Measurements from ENCODE around the gene NSRP1.

Gene NSRP1

DNA sequence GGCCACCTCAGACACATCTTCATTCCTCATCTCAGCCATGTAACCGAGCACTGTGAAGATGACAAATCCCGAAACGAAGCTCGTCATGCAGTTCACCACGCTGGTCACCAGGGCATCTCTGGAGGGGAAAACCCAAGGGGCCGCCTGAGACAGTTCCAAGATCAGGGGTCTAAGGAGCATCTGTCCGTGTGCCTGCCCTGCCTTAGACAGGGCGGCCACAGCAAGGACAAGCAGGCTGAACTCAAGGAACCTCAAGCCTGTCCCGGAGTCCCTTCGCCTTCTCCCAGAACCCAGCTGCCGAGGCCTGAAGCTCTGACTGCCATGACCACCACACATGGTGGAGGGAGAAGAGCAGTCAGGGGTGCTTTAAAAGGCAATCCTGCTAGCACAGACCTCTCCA is 96.1 kb downstream of the NSRP1 start:
- FAIRE-seq (no peak), DNase-seq (ENCODE audit: insufficient read length, low spot score) (no peak)

DNA sequence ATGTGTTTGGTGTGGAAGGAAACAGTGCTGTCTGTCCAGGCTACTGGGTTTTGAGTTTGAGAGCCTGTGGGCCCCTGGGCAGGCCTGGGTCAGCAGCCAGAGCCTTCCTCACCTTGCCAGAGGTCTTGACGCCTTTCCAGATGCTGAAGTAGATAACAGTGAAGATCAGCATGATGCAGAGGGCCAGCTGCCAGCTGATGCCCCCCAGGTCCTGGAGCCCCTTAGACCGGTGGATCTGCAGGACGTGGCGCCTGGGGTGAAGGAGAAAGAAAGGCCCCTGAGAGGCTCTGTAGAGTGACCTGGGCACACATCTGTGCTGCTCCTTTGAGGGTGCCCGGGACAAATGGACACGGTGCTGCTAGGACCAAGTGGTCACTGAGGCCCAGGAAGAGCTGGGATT is 100.4 kb downstream of the NSRP1 start:
- no peak for FAIRE-seq
- DNase-seq (ENCODE audit: insufficient read length, low spot score): no peak
- TF ChIP-seq POLR2A (IDR thresholded peaks at IDR 0.05; ENCODE audit: low read depth, low read length): no peak

More for the DNA sequence above, 96.1 kb downstream of the NSRP1 start:
- no peak for TF ChIP-seq POLR2A (IDR thresholded peaks at IDR 0.05; ENCODE audit: low read depth, low read length)

DNA sequence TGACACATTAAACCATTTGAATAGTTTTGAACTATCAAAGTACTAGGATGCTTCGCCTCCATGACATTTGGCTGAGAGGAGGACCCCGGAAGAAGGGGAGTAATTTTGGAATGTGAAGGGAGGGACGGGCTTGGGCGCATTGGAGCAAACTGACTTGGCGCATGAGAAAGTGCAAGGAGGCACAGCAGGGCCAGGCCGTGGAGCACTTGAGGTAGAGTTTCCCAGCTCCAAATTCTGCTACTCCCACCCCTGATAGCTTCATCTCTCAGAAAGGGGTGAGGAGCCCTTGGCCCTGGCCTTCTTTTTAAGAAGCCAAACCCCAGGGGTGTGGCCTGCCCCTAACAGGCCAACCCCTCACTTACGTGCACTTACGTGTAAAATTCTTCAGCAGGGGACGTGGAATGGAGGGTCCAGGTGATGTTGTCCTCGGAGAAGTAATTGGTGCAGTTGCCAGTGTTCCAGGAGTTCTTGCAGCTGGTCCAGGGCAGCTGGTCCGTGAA is 101.2 kb downstream of the NSRP1 start:
- no peak for TF ChIP-seq POLR2A (IDR thresholded peaks at IDR 0.05; ENCODE audit: low read depth, low read length)
- FAIRE-seq (no peak), DNase-seq (ENCODE audit: insufficient read length, low spot score) (no peak)

DNA sequence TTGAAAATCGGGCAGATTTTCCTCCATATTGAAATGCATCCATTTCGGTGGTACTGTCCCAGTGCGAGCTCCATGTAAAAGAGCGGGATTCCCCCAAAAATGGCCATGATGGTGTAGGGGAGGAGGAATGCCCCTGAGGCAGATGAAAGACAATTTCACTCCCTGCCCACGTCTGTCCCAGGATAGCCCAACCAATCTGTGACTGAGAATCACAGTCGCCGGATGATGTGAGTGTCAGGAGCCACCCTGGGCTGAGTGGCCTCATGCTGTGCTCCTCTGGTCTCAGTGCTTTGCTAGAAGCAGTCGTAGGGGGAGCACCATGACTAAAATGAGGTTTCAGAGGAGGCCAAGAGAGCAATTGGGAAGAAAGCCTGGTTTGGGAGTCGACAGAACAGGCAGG is 102.2 kb downstream of the NSRP1 start:
- no peak for TF ChIP-seq POLR2A (IDR thresholded peaks at IDR 0.05; ENCODE audit: low read depth, low read length)
- FAIRE-seq: no peak
- no peak for DNase-seq (ENCODE audit: insufficient read length, low spot score)

DNA sequence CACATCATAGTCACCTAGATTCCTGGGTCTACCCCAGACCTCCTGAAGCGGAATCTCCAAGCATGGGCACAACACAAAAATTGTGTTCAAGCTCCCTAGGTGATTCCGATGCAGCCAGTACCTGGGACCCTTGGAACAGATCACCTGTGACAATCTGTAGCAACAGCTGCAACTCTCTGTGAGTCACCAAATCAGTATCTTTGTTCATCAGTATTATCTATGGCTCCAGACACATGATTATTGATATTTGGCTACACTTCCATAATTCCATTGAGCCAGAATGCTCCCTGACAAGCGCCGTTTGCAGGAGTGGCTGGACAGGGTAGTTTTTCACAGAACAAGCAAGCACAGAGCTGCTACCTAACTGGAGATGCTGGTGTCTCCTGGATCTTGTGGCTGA is 102.7 kb downstream of the NSRP1 start:
- DNase-seq (ENCODE audit: insufficient read length, low spot score) (no peak), FAIRE-seq (no peak)
- TF ChIP-seq POLR2A (IDR thresholded peaks at IDR 0.05; ENCODE audit: low read depth, low read length): no peak

DNA sequence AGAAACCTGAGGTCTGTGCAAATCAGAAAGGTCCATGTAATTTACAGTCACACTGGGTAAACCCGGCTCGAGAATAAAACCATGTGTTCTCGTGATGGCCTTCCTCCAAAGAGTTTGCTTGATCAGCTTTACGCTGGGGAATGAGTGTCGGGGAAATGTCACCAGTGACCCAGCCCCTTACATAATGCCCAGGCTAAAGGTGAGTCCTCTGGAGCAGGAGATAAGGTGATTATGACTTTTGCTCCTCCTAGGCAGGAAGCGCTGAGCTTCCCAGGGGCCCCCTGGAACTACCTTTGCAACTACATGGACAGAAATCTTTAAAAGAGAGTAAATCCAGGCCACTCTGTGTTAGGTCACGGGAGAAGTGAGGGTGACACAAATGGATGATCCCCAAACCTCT is 103.2 kb downstream of the NSRP1 start:
- FAIRE-seq (no peak), DNase-seq (ENCODE audit: insufficient read length, low spot score) (no peak)
- TF ChIP-seq POLR2A (IDR thresholded peaks at IDR 0.05; ENCODE audit: low read depth, low read length): no peak

DNA sequence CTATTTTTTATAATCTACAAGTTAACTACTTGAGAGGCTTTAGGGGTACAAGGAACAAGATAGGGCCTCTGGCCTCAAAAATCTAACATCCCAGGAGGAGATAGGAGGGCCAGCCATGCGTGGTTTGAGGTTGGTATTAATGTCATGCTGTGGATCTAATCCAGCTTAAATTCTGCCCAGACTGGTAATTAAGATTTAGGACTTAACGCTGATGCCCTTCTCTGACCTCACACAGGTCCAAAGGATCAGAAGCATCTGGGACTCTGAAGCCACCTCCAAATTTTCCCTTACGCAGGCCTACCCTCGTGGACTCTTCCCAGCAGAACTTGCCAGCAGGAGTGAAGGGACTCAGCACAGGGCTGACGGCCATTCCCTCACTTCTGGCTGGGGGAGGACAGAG is 103.8 kb downstream of the NSRP1 start:
- no peak for TF ChIP-seq POLR2A (IDR thresholded peaks at IDR 0.05; ENCODE audit: low read depth, low read length)
- FAIRE-seq (no peak), DNase-seq (ENCODE audit: insufficient read length, low spot score) (no peak)

DNA sequence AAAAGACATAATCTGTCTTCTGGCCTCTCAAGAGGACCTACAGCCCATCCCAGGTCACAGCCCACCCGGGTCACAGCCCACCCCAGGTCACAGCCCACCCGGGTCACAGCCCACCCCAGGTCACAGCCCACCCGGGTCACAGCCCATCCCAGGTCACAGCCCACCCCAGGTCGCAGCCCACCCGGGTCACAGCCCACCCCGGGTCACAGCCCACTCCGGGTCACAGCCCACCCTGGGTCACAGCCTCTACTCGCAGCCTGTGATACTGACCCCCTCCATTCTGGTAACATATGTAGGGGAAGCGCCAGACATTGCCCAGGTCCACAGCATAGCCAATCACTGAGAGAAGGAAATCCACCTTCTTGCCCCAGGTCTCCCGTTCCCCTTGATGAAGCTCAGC is 104.7 kb downstream of the NSRP1 start:
- no peak for TF ChIP-seq POLR2A (IDR thresholded peaks at IDR 0.05; ENCODE audit: low read depth, low read length)
- DNase-seq (ENCODE audit: insufficient read length, low spot score): no peak
- FAIRE-seq: no peak

DNA sequence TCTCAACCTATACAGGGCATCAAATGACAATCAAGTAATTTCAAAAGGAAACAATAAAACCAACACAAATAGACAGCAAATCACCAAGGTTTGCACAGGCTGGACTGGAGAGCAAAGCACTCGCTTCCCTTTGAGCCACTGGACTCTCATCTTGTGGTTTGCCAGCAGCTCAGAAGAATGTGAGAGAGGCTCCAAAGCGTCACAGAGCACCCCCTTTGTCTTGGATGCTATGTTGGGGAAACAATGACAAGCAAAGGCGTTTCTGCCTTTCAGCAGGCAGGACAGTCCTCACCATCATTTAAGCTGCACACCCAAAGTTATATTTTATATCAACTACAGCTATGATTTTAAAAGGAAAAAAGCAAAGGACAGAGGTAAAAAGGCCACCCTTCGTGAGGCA is 105.6 kb downstream of the NSRP1 start:
- FAIRE-seq (no peak), DNase-seq (ENCODE audit: insufficient read length, low spot score) (no peak)
- no peak for TF ChIP-seq POLR2A (IDR thresholded peaks at IDR 0.05; ENCODE audit: low read depth, low read length)

DNA sequence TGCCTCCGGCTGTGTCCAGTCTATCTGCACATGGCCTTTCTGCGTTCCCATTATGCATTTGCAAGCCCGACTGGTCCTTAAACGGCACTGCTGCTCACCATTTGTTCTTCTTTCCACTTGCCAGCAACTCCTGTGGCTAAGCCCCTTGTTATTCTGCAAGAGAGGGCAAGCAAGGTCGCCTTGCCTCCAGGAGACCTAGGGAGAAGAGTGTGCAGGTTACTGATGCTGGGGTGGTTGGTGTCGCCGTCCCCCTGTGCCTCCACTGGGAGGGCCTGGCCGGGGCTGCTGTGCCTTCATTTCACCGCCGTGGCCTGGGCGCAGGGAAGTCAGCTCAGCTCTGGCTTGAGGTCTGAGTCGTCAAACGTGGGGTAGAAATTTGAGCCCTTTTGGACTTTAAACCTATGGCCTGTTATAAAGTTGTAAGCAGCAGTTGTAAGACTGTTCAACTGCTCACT is 106.1 kb downstream of the NSRP1 start:
- TF ChIP-seq POLR2A (IDR thresholded peaks at IDR 0.05; ENCODE audit: low read depth, low read length): no peak
- FAIRE-seq (no peak), DNase-seq (ENCODE audit: insufficient read length, low spot score) (no peak)

DNA sequence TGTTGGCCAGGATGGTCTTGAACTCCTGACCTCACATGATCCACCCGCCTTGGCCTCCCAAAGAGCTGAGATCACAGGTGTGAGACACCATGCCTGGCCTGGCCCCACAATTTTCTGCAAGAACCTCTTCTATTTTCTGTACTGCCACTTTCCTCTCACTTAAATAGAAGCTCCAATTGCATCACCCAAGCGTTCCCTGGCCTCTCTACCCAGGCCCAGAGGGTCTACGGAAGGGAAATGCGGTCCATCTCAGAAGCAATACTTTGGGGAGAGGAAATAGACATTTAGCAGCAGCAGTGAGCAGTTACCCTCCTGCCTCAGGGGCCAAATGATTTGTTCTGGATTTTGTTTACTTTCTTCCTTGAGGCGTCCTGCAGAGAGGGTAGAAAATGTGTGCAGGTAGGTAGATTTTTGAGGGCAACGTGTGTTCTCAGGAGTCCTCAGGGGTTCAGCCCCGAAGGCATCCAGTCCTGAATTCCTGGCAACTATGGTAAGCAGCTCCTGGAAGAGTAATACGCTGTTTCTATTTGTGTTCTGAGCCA is 107.9 kb downstream of the NSRP1 start:
- FAIRE-seq: no peak
- no peak for DNase-seq (ENCODE audit: insufficient read length, low spot score)

DNA sequence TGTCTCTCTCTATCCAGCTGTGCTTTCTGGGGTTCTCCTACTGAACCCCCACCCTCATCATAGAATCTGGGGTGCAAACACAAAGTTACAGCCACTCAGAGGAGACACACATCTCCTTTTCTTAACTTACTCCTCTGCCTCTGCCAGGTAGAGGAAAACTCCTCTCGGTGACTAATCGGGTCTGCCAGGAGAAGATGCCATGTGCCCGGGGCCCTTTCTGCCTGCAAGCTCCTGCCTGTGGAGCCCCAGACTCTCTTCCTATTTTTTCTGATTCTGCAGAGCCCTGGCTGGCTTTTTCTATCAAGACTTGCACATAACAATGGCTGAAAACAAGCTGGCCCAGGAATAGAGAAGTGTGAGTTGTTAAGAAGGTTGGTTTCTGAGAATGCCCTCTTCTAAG is 108.5 kb downstream of the NSRP1 start:
- FAIRE-seq (no peak), DNase-seq (ENCODE audit: insufficient read length, low spot score) (no peak)

More for the DNA sequence above, 107.9 kb downstream of the NSRP1 start:
- no peak for TF ChIP-seq POLR2A (IDR thresholded peaks at IDR 0.05; ENCODE audit: low read depth, low read length)

DNA sequence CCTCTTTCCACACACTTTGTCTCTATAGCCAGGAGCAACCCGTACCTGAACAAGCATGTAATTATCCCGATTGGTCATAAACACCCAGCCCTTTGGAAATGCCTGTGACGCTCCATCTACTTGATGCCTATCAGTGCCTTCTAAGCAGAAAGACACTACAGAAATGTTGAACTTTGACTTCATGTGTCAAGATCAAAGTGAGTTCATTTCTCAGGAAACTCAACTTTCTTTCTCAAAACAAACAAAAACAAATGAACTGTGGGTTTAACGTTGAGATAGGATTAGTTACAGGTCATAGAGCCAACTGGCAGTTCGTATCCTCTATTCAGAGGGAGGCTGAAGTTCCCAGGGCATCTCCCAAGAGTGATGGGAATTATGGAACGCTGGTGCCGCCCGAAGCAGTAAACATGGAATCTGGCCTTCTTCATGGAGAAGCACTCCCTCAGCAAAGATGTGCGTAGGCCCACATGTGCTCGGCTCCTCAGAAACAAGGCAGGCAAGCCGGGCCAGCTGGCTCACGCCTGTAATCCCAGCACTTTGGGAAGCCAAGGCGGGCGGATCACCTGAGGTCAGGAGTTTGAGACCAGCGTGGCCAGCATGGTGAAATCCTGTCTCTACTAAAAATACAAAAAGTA is 109.4 kb downstream of the NSRP1 start:
- no peak for DNase-seq (ENCODE audit: insufficient read length, low spot score)
- TF ChIP-seq POLR2A (IDR thresholded peaks at IDR 0.05; ENCODE audit: low read depth, low read length): no peak
- FAIRE-seq: no peak

More for the DNA sequence above, 108.5 kb downstream of the NSRP1 start:
- no peak for TF ChIP-seq POLR2A (IDR thresholded peaks at IDR 0.05; ENCODE audit: low read depth, low read length)

DNA sequence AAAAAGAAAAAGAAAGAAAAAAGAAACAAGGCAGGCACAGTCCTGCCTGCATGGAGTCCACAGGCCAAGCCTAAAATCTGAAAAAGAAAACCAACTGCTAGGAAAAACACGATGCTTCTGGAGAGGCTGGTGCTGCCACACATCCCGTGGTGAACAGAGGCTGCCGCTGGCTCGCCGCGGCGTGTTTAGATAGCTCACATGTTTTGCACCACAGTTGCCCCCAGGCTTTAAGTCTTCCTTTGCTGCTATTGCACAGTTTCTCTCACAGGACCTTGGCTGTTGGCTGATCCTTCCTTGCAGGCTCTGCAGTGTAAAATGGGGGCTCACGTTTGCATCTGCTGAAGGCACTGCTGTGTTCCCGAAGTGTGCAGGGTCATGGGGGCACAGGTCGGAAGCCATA is 110.3 kb downstream of the NSRP1 start:
- DNase-seq (ENCODE audit: insufficient read length, low spot score) (no peak), FAIRE-seq (no peak)
- no peak for TF ChIP-seq POLR2A (IDR thresholded peaks at IDR 0.05; ENCODE audit: low read depth, low read length)

DNA sequence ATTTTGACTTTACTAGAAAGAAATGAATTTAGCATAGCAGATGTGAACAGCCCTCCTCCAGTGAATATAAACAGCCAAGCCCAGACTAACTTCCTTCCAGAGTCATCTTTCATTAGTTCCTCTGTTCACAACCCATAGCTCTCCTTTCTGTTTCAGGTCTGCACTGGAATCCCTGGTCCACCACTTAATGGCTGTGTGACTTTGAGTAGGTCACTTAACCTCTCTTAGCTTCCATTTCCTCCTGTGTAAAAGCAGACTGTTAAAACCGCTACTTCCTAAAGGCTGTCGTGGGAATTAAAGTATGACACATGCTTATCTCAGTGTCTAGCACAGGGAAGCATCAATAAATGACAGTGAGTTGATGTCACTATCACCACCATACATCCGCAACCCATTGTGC is 111.4 kb downstream of the NSRP1 start:
- no peak for TF ChIP-seq POLR2A (IDR thresholded peaks at IDR 0.05; ENCODE audit: low read depth, low read length)
- DNase-seq (ENCODE audit: insufficient read length, low spot score): no peak
- FAIRE-seq: no peak
